HL-60 (cell line): ENCODE results near the gene TECR. TPM values are rescaled to one million over a fixed set of nuclear protein-coding genes. Genes with fewer than 3 reads are reported as not detected.
"Not testable (repeated sequence)": the region's sequence is repeated elsewhere in the genome, so short reads cannot be mapped to it uniquely, and the experiment has no call there.

Experiments
- DNase-seq, 2 experiments: peaks; one replicate each; pipeline ENCODE4 v3.0.0-alpha.2; 2010 to 2020; ENCODE audit warnings: low read depth in 1 of 2, low spot score in 1 of 2
- H3K27ac ChIP-seq: fragments of 250-450 bp; sonication (Bioruptor Pico); replicated peaks from 2 replicates; pipeline ENCODE4 v1.5.1; 2020; ENCODE audit warnings: mild to moderate bottlenecking, moderate library complexity
- H3K27me3 ChIP-seq: fragments of 250-450 bp; sonication (Bioruptor Pico); 2 replicates; pipeline ENCODE4 v1.5.1; 2021; ENCODE audit warnings: mild to moderate bottlenecking, moderate library complexity; ENCODE audit not compliant: insufficient read depth, poor library complexity, severe bottlenecking
- H3K4me3 ChIP-seq: replicated peaks from 2 replicates; pipeline ENCODE4 v1.5.1; 2011; ENCODE audit warnings: mild to moderate bottlenecking, control low read depth, low read length; ENCODE audit not compliant: insufficient read depth
- CTCF ChIP-seq: IDR thresholded peaks from one replicate; pipeline ENCODE4 v1.5.1; 2011; ENCODE audit warnings: low read length, control low read depth, inconsistent platforms; ENCODE audit not compliant: insufficient read depth
- GABPA ChIP-seq: IDR thresholded peaks from 2 replicates; pipeline ENCODE4 v1.6.1; 2012; ENCODE audit warnings: low read depth
- POLR2AphosphoS5 ChIP-seq: IDR thresholded peaks from 2 replicates; pipeline ENCODE4 v1.6.1; 2012; ENCODE audit warnings: low read depth
- REST ChIP-seq: IDR thresholded peaks from 2 replicates; pipeline ENCODE4 v1.6.1; 2012; ENCODE audit warnings: low read depth; ENCODE audit not compliant: insufficient replicate concordance
- SPI1 ChIP-seq: IDR thresholded peaks from 2 replicates; pipeline ENCODE4 v1.6.1; 2012; ENCODE audit warnings: low read depth, mild to moderate bottlenecking, borderline replicate concordance
- microRNA-seq: library from miRNA; unstranded; fragments of <30 nt; microRNA quantifications from one replicate; pipeline ENCODE4, GENCODE V29; 2018

TECR gene

DNA sequence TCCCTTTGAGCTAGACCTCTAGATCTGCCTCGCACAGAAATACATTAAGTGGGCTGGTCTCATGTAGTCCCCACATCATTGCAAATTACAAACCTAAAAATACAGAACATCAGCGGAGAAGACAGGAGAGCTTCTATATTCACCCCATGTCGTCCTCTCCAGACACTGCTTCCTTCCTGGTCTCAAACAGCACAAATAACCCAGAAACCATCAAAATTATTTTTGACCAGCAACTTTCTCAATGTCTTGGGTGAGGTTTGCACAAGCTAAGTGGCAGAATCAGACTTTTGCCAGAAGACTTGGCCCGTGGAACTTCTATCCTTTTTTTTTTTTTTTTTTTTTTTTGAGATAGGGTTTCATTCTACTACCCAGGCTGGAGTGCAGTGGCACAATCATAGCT lies 81.7 kb downstream of the TECR start:
- no peak for TF ChIP-seq CTCF
- TF ChIP-seq POLR2AphosphoS5: no peak
- Histone ChIP-seq H3K27ac (no peak overlapping the region), H3K27me3 (no peaks in the 10 kb centered on the region), H3K4me3 (no peak overlapping the region)
- DNase-seq: no peak

DNA sequence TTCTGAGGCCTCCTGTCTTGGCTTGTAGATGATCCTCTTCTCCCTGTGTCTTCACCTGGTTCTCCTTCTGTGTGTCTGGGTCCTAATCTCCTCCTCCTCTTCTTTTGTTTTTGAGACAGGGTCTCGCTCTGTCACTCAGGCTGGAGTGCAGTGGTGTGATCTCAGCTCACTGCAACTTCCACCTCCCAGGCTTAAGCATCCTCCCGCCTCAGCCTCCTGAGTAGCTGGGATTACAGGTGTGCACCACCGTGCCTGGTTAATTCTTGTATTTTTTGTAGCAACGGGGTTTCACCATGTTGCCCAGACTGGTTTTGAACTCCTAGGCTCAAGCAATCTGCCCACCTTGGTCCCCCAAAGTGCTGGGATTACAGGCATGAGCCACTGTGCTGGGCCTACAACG lies 82.8 kb downstream of the TECR start:
- not testable (repeated sequence) for H3K27me3 ChIP-seq, DNase-seq, H3K27ac ChIP-seq, H3K4me3 ChIP-seq

GRCh38 chr19:14612657-14613056 lies 83.3 kb downstream of the TECR start:
- no peak overlapping the region for H3K4me3 ChIP-seq
- TF ChIP-seq REST: no peak
- no peak for TF ChIP-seq POLR2AphosphoS5
- TF ChIP-seq GABPA: no peak
- no peak for TF ChIP-seq SPI1
- TF ChIP-seq CTCF: no peak
- no peak for DNase-seq
- no peak overlapping the region for H3K27ac ChIP-seq
- no peaks in the 10 kb centered on the region for H3K27me3 ChIP-seq

DNA sequence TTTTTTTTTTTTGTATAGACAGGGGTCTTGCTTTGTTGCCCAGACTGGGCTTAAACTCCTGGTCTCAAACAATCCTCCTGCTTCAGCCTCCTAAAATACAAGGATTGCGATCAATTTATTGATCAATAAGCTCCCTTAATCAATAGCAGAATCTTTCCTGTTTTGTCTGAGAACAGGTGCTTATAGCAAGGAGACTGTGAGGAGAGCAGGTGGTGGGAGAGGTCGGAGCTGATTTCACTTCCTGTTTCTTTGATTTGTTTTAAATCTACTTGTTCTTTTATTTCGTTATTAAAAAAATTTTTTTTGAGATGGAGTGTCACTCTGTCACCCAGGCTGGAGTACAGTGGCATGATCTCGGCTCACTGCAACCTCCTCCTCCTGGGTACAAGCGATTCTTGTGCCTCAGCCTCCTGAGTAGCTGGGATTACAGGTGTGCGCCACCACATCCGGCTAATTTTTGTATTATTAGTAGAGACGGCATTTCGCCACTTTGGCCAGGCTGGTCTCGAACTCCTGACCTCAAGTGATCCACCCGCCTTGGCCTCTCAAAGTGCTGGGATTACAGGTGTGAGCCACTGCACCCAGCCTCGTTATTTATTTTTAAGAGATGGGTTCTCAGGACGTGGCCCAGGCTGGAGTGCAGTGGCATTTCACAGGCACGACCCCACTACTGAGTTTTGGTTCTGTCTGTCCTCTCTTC lies 84.2 kb downstream of the TECR start:
- DNase-seq, H3K27me3 ChIP-seq, H3K4me3 ChIP-seq: not testable (repeated sequence)
- TF ChIP-seq SPI1: peak; percentile 71
- peak overlapping the region; percentile 33 for H3K27ac ChIP-seq

DNA sequence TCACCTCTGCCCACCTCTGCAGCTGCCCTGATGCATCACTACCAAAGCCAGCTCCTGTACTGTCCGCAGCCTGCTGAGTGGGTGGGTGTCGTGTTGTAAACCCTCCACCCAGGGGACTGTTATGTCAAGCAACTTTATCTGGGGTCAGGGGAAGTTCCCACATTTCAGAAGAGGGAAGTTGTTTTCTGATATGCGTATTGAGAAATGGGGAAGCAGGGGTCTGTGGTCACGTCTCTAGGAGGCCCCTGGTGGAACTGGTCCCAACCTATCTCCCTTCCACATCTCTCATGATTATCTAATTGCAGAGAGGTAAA lies 84.7 kb downstream of the TECR start:
- no peak overlapping the region for H3K4me3 ChIP-seq
- no peaks in the 10 kb centered on the region for H3K27me3 ChIP-seq
- TF ChIP-seq POLR2AphosphoS5 (peak; percentile 81; the same call in 1 of the 2 replicates), SPI1 (peak; percentile 88), CTCF (no peak)
- peak overlapping the region; percentile 33 for H3K27ac ChIP-seq
- DNase-seq: peak; percentile 71 to 93

Small RNA genes lying within 50 kb of the gene (microRNA-seq; reads per million reads assigned to microRNA genes)
- gene MIR639: not detected
